Liver (tissue), 3 donors: ENCODE measurements around the gene CTNNA2.

Experiments used
- EGR1 ChIP-seq, 2 donors: IDR thresholded peaks; 2 replicates each; pipeline ENCODE4 v1.6.1; 2016 to 2018; ENCODE audit warnings: antibody characterized with exemption in 2 of 2, low read depth in 2 of 2
- JUND ChIP-seq, 2 donors: IDR thresholded peaks; 2 replicates each; pipeline ENCODE4 v1.6.1; 2016; ENCODE audit warnings: antibody characterized with exemption in 2 of 2
- RAD21 ChIP-seq, 2 donors: IDR thresholded peaks; 2 replicates each; pipeline ENCODE4 v1.6.1; 2016; ENCODE audit warnings: antibody characterized with exemption in 2 of 2, mild to moderate bottlenecking in 2 of 2
- RXRA ChIP-seq, 2 donors: IDR thresholded peaks; 2 replicates each; pipeline ENCODE4 v1.6.1; 2017 to 2018; ENCODE audit warnings: antibody characterized with exemption in 2 of 2, mild to moderate bottlenecking in 1 of 2
- SP1 ChIP-seq: IDR thresholded peaks from 2 replicates; pipeline ENCODE4 v1.6.1; 2018; ENCODE audit warnings: antibody characterized with exemption, mild to moderate bottlenecking
- TAF1 ChIP-seq: conservative IDR thresholded peaks from 2 replicates; pipeline ENCODE4 v1.6.1; 2016; ENCODE audit warnings: antibody characterized with exemption, mild to moderate bottlenecking
- TF ChIP-seq, protein P1 (sequence below): fragments of 150-350 bp; IDR thresholded peaks from 2 replicates; pipeline ENCODE4 v1.5.1; 2017; ENCODE audit warnings: improper control_type of control experiment, low read depth, low read length; ENCODE audit not compliant: missing input control
- TF ChIP-seq, protein P2 (sequence below): IDR thresholded peaks from 2 replicates; pipeline ENCODE4 v1.6.1; 2016; ENCODE audit warnings: antibody characterized with exemption
- donor health status: healthy.
- donor health status: healthy.

DNA sequence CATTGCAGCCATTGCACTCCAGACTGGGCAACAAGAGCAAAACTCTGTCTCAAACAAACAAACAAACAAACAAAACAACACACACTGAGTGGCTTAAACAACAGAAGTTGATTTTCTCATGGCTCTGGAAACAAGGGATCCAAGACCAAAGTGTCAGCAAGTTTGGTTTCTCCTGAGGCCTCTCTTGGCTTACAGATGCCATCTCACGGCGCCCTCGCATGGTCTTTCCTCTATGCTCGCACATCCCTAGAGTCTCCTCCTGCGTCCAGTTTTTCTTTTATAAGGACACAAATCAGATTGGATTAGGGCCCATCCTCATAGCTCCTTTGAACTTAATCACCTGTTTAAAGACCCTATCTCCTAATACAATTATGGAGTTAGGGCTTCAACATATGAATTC, 925.1 kb downstream of the CTNNA2 start:
- TF ChIP-seq, protein P1, sequence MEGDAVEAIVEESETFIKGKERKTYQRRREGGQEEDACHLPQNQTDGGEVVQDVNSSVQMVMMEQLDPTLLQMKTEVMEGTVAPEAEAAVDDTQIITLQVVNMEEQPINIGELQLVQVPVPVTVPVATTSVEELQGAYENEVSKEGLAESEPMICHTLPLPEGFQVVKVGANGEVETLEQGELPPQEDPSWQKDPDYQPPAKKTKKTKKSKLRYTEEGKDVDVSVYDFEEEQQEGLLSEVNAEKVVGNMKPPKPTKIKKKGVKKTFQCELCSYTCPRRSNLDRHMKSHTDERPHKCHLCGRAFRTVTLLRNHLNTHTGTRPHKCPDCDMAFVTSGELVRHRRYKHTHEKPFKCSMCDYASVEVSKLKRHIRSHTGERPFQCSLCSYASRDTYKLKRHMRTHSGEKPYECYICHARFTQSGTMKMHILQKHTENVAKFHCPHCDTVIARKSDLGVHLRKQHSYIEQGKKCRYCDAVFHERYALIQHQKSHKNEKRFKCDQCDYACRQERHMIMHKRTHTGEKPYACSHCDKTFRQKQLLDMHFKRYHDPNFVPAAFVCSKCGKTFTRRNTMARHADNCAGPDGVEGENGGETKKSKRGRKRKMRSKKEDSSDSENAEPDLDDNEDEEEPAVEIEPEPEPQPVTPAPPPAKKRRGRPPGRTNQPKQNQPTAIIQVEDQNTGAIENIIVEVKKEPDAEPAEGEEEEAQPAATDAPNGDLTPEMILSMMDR, result no peak
- TF ChIP-seq TAF1, result no peak
- TF ChIP-seq SP1, result no peak
- no peak for TF ChIP-seq JUND (IDR thresholded peaks at IDR 0.05)
- TF ChIP-seq, protein P2, sequence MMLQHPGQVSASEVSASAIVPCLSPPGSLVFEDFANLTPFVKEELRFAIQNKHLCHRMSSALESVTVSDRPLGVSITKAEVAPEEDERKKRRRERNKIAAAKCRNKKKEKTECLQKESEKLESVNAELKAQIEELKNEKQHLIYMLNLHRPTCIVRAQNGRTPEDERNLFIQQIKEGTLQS, result no peak
- no peak for TF ChIP-seq EGR1 (IDR thresholded peaks at IDR 0.05; ENCODE audit: low read depth in 2 of 2)
- no peak for TF ChIP-seq RAD21 (IDR thresholded peaks at IDR 0.05)
- TF ChIP-seq RXRA (IDR thresholded peaks at IDR 0.05), result no peak
